Measurements from ENCODE around the gene RAB6B.
A peak's percentile ranks its signal among the peaks of the same experiment; 100 is the strongest.

The RAB6B gene

DNA sequence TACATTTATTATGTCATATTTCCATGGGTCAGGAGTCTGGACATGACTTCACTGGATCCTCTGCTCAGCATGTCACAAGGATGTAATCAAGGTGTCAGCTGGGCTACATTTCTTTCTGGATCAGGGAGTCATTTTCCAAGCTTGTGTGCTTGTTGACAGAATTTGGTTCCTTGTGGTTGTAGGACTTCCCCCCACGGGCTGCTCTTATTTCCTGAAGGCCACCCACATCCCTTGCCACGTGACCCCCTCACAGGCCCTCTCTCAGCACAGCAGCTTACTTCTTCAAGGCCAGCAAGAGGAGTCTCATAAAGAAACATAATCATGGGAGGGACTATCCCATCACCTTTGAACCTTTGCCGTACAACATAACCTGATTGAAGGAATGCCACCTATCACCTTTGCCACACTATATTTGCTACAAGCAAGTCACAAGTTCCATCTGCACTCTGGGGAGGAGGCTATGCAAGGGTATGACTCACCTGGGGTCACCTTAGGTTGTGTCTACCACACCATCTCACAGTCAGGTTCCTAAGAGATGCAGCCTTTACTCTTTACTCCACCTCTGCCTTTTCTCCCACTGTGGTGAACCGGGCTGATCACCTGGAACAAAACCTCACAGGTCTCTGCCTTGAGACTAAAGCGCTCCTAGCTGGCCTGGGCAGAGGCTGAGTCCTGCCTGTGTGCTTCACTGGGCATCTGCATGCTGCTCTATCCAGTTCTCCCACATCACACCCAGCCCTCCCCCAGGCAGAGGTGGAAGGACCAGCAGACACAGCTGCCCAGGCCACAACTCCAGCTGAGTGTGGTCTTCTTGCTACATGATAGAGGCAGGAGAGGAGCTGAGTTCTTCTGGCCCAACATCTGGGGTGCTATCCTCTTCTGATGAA is 13.5 kb downstream of the RAB6B start:
- no peak for DNase-seq (ENCODE audit: low spot score)

DNA sequence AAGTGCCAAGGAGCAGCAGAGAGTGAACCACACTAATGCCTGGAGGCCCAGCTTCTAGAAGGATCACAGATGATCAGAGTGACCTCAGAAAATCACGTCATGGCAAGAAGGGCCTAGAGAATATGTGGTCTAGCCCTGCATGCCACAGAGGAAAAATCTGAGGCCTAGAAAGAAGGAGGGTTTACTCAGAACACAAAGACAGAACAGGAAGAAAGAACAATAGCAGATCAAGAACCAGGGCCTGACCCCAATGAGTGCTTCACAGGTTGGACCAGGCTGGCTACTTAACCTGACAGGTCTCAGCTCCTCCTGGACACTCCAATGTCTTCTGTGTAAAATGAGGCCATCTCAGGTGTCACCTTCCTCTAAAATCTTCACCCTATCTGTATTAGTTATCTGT is 14.2 kb downstream of the RAB6B start:
- no peak for DNase-seq (ENCODE audit: low spot score)

- DNase-seq (ENCODE audit: low spot score): no peak
These were observed 14.7 kb downstream of the RAB6B start for GRCh38 chr3:133880886-133881455.

- no peak for DNase-seq (ENCODE audit: low spot score)
These were observed 15.4 kb downstream of the RAB6B start for GRCh38 chr3:133880287-133880686.

DNA sequence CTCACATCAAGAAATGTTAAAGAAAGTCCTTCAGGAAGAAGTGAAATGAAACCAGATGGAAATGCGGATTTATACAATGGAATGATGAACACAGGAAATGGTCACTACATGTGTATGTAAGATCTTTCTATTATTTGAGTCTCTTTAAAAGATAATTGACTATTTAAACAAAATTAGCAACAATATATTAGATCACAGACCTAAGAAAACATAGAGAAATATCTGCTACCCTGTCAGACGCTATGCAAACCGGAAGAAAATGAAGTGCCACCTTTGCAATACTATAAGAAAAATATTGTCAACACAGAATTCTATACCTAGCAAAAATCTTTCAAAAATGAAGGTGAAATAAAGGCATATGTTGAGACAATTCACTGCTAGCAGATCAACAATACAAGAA is 17.2 kb downstream of the RAB6B start:
- no peak for DNase-seq (ENCODE audit: low spot score)

DNA sequence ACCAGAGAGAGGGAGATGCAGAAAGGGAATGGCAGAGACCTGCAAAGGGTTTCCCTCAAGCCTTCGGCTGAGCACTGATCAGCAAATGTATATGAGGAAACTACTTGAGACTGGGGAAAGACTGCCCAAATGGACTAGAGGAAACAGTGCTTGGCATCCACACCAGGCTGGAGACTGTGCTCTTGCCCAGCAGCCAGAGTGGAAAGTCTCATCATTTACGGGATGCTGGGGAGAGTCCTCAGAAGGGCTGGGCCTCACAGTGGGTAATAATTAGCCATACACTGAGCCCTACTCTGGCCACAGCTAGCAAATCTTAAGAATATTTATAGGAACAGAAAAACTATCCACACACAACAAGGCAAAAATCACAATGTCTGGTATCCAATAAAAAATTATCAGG is 18.5 kb downstream of the RAB6B start:
- DNase-seq (ENCODE audit: low spot score): no peak

DNA sequence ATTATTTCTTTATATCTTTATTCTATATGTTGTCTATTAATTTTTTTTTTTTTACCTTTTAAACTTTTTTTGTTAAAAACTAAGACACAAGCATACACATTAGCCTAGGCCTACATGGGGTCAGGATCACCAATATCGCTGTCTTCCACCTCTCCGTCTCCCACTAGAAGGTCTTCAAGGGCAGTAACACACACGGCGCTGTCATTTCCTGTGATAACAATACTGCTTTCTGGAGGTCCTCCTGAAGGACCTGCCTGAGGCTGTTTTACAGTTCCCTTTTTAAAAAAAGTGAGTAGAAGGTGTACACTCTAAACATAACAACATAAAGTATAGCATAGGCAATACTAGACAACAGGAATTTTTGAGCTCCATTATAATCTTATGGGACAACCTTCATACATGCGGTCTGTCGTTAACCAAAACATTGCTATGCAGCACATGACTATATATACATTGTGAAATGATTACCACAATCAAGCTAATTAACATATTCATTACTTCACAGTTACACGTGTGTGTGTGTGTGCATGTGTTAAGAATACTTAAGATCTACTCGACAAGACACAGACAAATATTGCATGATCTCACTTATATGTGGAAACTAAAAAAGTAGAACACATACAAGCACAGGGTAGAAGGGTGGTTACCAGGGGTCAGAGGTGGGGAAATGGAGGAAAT is 20.8 kb downstream of the RAB6B start:
- no peak for DNase-seq (ENCODE audit: low spot score)

DNA sequence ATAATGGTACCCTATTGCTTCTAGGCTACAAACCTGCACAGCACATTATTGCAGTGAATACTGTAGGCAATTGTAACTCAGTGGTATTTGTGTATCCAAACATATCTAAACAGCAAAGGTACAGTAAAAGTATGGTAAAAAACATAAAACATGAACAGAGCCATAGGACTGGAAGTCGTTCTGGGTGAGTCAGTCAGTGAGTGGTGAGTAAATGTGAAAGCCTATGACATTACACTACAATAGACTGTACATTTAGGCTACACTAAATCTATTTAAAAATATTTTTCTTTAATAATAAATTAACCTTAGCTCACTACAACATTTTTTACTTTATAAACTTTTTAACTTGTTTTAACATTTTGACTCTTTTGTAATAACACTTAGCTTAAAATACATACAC is 21.3 kb downstream of the RAB6B start:
- DNase-seq (ENCODE audit: low spot score): no peak

DNA sequence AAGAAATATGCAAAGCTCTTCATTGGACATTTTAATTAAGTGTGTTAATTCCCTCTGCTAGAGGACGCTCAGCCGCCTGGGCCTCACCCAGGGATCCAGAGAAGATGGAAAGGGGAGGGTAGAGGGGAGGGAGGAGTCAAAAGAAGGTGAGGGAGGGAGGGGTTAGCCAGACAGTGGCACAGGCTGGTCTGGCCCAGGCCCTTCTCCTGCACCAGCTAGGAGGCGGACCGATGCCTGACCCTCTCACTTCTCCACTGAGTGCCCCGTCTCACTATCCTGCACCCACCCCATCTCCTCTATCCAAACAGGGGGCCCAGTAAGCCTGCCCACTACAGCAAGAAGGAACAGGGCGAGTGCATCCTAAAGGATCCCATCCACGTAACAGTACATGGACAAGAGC is 22.9 kb downstream of the RAB6B start:
- no peak for DNase-seq (ENCODE audit: low spot score)

- DNase-seq (ENCODE audit: low spot score): no peak
These were observed 23.5 kb downstream of the RAB6B start for GRCh38 chr3:133872161-133872560.

DNA sequence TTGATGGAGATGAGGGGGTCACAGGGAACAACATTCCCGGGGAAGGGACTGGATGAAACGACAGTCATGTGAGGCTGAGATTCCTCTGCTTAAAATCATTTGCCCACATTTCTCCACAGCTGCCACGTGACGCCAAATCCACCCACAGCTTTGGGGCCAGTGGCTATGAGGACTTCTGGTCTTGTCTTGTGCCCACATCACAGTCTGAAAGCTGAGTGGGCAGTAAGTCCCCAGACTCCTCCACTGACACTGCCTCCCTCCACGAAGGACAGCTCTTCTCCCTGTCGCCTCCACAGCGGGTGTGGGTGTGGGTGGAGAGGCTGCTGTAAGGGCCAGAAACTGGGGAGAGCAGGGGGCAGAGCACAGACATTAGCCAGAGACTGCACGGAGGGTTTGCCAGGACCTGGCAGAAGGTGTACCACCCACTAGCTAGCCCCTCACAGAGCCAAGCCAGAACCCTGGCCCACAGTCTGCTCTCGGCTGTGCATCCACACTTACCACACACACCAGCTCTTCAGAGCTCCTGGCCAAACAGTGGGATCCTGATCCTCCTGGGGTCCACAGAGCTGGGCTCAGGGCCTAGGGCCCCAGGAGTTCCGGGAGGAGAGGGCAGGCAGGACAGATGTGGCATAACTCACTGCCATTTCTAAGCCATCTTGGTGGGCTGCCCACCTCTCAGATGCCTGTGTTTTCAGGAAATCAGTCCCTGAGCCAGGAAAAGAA is 24.2 kb downstream of the RAB6B start:
- DNase-seq (ENCODE audit: low spot score): no peak

GRCh38 chr3:133870822-133871221 is 24.9 kb downstream of the RAB6B start:
- DNase-seq (ENCODE audit: low spot score): no peak

GRCh38 chr3:133869586-133869985 is 26.1 kb downstream of the RAB6B start:
- no peak for DNase-seq (ENCODE audit: low spot score)

DNA sequence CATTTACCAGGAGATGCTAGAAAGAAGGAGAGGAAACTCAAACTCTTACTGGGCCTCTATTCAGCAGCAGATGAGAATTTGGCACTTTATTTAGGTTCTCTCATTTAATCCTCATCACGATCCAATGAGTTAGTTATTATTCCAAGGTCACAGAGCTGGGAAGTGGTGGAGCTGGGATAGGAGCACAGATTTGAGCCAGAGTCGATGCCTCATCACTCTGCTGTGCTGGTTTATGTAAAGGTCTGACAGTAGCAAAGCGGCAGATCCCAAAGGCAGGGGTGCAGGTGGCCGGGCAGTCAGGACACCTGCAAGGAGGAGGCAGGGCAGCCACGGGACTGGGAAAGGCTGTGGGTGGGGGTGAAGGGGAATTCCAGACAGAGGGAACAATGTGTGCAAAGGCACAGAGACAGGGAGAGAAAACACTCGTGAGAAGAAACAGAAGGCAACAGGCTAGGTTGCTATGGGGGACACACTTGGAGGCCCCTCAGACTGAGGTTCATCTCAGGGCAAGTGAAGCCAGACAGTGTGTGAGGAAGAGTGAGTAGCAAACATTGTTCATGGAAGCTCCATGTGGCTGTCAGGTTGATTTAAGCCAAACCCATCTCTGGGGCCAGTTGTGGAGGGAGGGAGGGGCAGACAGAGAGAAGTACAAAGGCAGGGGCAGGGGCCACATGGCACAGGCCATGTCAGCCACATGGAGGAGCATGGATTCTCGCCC is 26.8 kb downstream of the RAB6B start:
- peak; percentile 11 for DNase-seq (ENCODE audit: low spot score)

DNA sequence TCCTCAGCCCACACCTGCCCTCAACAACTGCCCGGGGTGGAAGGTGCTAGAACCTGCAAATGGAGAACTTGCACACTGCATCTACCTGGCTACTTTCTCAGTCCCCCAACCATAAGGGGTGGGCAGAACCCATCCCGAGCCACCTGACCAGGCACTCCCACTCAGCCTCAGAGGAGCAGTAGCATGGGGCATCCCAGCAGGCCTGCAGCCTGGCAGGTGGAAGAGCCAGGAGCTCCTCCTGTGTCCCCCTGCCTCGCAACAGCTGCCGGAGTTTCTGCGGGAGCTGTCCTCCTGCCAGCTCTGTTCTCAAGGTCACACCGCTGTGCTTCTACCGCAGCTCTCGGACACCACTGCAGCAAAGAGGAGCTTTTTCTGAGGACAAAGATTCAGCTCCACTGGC is 27.5 kb downstream of the RAB6B start:
- no peak for DNase-seq (ENCODE audit: low spot score)

DNA sequence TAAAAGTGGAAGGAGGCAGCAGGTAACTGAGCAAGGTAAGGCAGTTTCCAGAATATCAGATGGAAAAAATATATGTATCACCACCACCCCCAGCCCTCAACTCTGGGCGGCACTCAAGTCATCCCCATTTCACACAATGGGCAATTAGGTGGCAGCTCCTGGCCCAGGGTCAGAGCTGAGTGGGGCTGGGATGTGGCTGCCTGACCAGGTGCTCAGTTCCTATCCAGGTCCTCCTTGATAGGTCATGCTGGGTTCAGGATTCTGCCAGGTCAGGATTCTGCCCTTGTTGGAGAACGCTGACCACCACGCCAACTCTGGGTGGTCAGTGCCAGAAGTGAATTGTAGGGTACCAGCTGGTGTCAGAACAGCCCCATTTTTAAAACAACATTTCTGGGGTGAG is 29.5 kb downstream of the RAB6B start:
- DNase-seq (ENCODE audit: low spot score): no peak

DNA sequence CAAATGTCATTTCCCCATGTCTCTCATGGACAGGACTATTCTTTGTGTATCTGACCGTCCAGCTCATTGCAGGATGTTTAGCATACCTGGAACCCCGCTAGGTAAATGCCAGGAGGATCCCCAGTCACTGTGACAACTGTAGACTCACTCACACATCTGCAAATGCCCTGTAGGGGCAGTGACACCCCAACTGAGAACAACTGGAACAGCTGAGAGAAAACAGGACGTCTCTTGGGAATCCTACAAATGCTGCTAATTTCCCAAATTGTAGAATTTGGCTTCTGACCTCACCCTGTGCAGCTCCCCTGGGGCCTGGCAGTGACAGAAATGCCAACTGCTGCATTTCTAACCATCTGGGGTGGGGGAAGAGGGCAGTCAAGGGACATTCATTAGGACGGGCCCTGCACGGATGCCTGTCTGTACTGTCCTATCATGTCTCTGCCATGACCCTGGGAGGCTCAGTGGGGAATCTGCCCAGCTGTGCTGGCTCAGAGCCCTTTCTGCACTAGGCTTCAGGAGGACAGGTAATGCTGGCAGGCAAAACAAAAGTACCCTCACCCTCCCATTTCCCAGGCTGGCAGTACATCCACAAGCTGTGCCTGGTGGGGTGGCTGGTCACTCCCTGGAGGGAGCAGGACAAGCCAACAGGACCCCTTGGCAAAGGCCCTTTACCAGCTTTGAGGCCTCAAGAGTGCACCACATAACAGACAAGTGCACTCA is 30.4 kb downstream of the RAB6B start:
- no peak for DNase-seq (ENCODE audit: low spot score)

GRCh38 chr3:133864616-133865015 is 31.1 kb downstream of the RAB6B start:
- DNase-seq (ENCODE audit: low spot score): no peak

DNA sequence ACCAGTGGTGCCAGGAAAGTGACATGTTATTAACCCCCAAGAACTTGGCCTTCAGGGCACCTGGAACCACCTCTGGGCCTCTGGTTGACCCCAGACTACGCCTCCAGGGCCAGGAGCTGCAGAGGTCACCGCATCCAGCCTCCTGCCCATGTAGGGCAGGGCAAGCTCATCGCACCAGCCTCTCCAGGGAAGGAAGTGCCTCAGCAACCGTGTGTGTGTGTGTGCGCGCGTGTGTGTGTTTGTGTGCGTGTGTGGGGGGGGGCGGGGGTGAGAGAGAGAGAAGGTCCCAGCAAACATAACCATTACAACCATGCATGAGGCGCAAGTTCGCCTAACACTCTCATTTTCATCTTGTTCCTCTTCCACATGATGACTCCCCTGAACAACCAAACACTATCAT is 31.8 kb downstream of the RAB6B start:
- DNase-seq (ENCODE audit: low spot score): no peak

- DNase-seq (ENCODE audit: low spot score): no peak
These were observed 33.5 kb downstream of the RAB6B start for GRCh38 chr3:133862161-133862560.

DNA sequence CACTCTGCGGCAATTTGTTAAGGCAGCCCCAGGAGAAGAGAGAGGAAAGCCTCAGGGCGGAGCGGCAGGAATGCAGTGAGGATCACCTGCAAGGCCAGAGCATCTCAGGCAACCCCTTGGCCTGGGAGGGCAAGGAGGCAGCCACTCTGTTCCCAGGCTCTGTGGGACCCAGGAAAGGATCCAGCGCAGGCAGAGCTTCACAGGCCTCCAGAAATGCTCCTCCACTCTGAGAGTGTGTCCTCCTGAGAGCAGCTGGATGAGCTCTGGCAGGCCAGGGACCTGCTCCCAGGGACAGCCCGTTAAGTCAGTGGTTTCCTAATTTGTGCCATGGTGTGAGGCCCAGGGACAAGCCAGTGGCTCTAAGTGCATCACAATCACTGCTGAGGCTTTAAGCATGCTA is 35.2 kb downstream of the RAB6B start:
- no peak for DNase-seq (ENCODE audit: low spot score)
